GM13977 (cell line): Measurements from ENCODE around the gene ATXN1.

Experiments used
- DNase-seq: peaks from one replicate; pipeline ENCODE4 v3.0.0; 2012; ENCODE audit warnings: low spot score
- in situ Hi-C: fragments of 300-500 bp; cut with MboI; formaldehyde crosslinking; loops from one replicate; pipeline ENCODE4 v1.12.0; 2022; ENCODE audit warnings: low sequenced_read_pairs, low pct_unique_long_range_greater_than_20kb, mixed read lengths, inconsistent platforms; ENCODE audit not compliant: unreplicated experiment
- TF ChIP-seq, protein P1 (sequence below): IDR thresholded peaks from 2 replicates; pipeline ENCODE4 v1.5.1; 2012; ENCODE audit warnings: mild to moderate bottlenecking, control low read depth; ENCODE audit not compliant: insufficient read depth; ENCODE audit errors: extremely low read depth, missing control alignments

ATXN1 gene

DNA sequence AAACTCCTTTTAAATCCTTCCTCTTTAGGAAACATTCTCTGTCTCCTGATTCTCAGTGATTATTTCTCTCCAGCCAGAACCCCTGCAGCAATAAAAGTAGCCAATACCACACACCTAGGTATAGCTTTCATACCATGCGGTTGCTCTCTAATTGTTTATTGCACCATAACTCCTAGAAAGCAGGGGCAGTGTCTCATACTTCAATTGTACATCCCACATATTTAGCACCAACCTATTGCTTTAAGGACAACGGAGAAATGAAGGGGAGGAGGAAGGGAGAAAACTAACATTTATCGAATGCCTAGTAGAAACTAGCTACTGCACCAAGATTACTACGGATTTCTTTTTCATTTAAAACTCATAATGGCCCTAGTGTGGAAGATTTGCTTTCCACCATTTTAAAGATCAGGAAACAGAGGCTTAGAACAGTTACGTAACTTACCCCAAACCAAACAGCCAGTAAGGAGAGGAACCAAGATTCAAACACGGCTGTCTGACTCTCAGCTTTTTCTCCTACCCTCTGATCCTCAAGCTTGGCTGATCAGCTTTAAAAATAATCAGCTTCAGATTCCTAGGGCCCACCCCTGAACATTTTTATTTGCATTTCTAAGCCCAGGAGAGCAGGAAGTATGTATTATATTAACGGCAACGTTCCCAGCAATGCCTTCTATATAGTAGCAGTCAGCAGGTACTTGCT is 43.4 kb upstream of the ATXN1 start:
- DNase-seq = no peak
- TF ChIP-seq, protein P1, sequence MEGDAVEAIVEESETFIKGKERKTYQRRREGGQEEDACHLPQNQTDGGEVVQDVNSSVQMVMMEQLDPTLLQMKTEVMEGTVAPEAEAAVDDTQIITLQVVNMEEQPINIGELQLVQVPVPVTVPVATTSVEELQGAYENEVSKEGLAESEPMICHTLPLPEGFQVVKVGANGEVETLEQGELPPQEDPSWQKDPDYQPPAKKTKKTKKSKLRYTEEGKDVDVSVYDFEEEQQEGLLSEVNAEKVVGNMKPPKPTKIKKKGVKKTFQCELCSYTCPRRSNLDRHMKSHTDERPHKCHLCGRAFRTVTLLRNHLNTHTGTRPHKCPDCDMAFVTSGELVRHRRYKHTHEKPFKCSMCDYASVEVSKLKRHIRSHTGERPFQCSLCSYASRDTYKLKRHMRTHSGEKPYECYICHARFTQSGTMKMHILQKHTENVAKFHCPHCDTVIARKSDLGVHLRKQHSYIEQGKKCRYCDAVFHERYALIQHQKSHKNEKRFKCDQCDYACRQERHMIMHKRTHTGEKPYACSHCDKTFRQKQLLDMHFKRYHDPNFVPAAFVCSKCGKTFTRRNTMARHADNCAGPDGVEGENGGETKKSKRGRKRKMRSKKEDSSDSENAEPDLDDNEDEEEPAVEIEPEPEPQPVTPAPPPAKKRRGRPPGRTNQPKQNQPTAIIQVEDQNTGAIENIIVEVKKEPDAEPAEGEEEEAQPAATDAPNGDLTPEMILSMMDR = no peak
- in situ Hi-C loops = no loop called here

DNA sequence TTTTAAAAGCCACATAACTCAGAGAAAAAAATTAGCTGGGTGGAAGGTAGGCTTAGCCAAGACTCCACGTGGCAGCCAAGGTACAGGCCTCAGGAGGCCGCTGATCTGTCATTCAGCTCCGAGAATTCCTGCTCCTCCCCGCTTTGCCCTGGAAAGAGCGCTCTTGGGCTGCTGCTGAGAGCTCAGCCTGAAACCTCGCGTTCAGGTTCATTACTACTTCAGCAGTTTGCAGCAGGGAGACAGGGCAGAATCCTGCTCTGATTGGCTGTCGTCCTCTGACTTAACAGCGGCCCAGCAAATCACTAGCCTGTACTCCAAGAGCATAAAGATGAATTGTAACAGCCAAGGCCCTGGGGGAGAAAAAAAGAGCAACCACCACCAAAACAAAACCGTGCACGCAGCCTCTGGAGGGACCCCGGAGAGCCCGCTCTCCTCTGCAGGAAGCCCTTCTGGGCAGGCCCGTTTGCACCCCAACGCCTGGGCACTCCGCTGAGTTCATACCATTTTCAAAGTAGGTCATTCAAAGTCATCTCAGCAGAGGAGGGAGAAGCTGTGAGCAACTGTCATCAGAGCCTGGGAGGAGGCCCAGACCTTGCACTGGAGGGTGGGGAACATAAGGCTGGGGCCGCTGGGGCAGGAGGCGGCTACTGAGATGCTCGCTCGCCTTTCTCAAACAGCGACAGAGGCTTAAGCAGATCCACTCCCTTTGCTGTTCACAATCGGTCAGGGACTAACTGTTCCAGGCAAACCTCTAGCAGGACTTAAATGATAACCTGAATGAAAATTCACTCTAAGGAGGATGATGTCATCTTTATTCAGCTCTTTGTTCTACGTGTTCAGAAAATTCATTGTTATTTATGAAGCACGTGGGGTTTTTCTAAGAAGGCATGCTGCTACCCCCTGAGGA is 42.3 kb upstream of the ATXN1 start:
- TF ChIP-seq, protein P1 = no peak
- DNase-seq = no peak

DNA sequence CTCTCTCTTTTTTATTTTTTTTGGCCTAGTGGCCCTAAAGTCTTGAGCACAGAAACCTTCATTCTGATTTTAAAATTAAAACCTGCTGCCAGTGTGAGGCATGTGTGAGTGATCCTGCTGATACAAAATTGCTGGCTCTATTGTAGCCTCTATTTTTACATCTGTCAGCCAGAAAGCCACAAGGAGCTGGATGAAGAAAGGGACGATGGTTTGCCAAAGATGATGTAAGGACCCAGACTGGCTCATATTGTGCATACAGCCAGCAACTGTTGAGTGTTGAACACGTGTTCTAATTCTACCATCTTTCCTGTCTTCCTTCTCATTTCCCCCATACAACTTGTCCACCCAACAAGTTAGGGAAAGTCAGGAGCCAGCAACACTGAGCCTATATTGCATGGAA is 40.8 kb upstream of the ATXN1 start:
- in situ Hi-C loops = no loop called here
- TF ChIP-seq, protein P1 = no peak
- no peak for DNase-seq

More for the DNA sequence above, 42.3 kb upstream of the ATXN1 start:
- in situ Hi-C loops = no loop called here

DNA sequence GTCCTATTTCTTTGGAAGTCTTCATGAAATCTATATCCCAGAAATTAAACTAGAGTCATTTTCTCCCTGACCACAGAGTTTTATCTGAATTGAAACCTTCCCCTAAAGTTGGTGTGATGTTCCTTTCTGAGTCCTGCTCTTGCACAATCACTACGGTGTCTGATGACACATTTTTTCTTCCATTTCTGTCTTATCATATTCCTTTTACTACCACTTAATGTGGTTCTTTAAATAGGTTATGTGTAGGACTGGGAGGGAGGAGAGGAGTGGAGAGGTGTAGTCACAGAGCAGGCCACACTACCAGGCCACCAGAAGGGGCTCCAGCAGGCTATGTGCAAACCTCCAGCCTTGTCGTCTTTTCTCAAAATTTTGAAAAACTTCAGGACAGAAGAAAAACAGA is 39.7 kb upstream of the ATXN1 start:
- TF ChIP-seq, protein P1 = no peak
- DNase-seq = no peak

DNA sequence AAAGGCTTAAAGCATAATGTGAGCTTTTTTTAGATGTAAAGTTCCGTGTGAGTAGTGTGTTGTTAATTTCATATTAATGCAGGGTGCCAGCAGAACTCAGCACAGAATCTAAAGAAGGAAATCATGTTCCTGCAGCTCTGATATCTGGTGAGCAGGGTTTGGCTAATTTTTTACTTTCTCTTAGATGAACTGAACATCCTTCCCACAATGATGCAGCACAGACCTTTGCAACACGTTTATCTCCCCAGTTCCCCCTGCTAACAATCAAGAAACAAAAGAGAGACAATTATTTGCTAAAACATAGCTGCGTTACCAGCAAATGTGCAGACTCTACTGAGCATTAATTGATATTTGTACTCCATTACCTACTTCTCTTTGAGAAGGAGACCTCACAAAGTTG is 39.1 kb upstream of the ATXN1 start:
- in situ Hi-C loops = no loop called here
- TF ChIP-seq, protein P1 = no peak
- DNase-seq = no peak

More for the DNA sequence above, 39.7 kb upstream of the ATXN1 start:
- in situ Hi-C loops = no loop called here

DNA sequence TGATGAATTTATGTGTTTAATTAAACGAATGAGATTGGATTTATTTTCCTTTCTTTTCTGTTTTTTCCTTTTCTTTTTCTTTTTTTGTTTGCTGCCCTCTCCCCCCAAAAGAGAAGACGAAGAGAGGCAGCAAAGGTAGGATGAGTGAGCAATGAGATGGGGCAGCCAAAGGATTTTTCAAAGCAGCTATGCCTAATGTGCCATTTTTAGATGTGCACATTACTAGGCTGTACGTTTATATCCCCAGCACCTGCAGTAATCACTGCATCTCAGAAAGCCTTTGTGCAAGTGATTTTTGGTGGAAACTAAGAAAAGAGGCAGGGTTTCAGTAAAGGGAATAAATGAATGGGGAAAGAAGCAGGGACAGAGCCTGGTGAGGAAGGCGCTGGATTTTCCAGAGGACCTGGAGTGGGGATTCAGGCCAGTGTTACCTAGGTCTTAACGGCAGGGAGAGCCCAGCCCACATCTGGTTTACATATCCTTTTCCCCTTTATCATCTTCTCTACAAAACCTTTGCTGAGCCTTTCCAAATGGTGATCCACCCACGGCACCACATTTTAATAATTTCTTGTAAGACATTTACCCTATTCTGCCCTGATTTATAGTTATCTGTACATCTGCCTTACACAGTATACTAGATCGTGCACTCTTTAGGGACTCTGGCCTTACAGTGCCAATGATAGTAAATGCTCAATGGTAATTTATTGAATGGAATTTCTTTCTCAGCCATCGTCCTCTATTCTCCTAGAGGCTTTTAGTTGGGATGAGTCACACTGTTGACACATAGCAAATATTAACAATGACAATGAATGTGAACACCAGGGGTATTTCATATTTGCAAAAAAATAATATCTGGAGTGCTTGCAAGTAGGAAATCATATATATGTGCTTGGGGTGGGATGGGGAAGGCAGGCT is 38.3 kb upstream of the ATXN1 start:
- DNase-seq = no peak
- in situ Hi-C loops = loop anchor here (25.0 kb wide), 1 partner anchor 163 kb away; no protein-coding TSS in a partner anchor
- TF ChIP-seq, protein P1 = no peak
